ENCODE results near the gene SUV39H2.

DNA sequence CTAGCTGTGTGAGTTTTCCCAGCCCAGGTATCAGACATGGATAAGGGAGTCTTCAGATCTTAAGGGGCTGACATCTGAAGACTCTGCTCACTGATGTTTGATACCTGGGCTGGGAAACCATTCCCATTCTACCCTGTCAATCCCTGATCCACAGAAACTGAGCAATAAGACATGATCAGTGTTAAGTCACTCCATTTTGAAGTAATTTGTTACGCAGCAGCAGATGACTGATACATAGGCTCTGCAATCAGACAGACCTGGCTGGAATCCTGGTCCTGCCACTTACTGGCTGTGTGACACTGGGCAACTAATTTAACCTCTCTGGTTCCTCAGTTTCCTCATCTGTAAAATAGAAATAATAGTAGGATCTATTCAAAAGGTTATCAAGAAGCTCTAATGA is 68.6 kb downstream of the SUV39H2 start:
- no peak for TF ChIP-seq CTCF (IDR thresholded peaks at IDR 0.05; ENCODE audit: low read depth, low read length)
- no peak for TF ChIP-seq EZH2phosphoT487 (IDR thresholded peaks at IDR 0.05; ENCODE audit: low read depth)
